GM18505 (cell line): Measurements from ENCODE around the gene CASP8AP2.
"Not testable (repeated sequence)": the region's sequence is repeated elsewhere in the genome, so short reads cannot be mapped to it uniquely, and the experiment has no call there.

ENCODE experiments used
- ATAC-seq: cut with Tn5 transposase; IDR thresholded peaks from one replicate; pipeline ENCODE4 v1.9.1; 2021; ENCODE audit not compliant: unreplicated experiment
- POLR2A ChIP-seq: IDR thresholded peaks from 4 replicates; pipeline ENCODE4 v1.6.1; 2011; ENCODE audit warnings: borderline replicate concordance; ENCODE audit not compliant: insufficient read depth, insufficient read length; ENCODE audit errors: extremely low read depth

The CASP8AP2 gene

DNA sequence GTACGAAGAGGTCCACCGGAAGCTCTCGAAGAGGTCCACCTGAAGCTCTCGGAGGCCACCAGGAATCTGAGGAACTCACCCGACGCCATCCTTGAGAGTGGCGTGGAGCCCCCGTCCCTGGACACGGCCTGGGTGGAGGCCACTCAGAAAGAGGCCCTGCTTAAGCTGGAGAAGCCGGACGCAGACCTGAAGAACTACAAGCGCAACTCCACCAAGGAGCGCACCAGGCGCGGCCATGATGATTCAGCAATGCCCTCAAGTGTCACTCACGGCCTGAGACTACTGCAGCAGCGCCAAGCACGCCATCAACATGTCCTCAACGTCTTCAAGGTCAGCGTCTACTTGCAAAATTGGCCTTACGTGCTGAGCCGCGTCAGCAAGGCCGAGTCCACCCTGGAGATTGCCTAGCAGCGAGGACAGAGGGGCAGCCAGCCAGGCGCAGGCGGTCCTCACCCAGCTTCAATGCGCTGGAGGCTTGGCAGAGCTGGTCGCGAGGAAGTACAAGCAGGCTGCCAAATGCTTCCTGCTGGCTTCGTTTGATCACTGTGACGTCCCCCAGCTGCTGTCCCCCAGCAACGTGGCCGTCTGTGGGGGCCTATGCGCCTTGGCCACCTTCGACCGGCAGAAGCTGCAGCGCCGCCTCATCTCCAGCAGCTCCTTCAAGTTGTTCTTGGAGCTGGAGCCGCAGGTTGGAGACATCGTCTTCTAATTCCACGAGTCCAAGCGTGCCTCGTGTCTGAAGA, 56.9 kb downstream of the CASP8AP2 start:
- TF ChIP-seq POLR2A, result no peak
- ATAC-seq, result no peak

- TF ChIP-seq POLR2A, result no peak
- no peak for ATAC-seq
These were observed 57.9 kb downstream of the CASP8AP2 start for GRCh38 chr6:89887452-89888137.

GRCh38 chr6:89888138-89888514, 58.4 kb downstream of the CASP8AP2 start:
- TF ChIP-seq POLR2A, result no peak
- ATAC-seq, result no peak

DNA sequence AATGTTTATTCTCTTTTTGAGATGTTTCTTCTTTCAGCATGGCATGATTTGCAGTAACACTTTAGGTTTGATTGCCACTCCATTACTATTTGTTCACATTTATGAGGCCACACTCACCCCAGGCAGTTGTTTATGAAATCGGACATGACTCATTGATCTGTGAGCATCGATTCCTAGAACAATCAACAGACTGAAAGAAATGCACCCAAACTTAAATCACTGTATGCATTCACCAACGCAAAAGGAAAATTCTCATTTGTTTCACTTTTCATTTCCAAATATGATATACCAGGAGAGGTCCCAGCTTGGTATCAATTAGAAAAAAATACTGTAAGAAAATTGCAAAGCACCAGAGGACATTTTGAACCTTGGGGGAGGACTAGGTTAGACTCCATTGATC, 59.2 kb downstream of the CASP8AP2 start:
- no peak for ATAC-seq
- no peak for TF ChIP-seq POLR2A

DNA sequence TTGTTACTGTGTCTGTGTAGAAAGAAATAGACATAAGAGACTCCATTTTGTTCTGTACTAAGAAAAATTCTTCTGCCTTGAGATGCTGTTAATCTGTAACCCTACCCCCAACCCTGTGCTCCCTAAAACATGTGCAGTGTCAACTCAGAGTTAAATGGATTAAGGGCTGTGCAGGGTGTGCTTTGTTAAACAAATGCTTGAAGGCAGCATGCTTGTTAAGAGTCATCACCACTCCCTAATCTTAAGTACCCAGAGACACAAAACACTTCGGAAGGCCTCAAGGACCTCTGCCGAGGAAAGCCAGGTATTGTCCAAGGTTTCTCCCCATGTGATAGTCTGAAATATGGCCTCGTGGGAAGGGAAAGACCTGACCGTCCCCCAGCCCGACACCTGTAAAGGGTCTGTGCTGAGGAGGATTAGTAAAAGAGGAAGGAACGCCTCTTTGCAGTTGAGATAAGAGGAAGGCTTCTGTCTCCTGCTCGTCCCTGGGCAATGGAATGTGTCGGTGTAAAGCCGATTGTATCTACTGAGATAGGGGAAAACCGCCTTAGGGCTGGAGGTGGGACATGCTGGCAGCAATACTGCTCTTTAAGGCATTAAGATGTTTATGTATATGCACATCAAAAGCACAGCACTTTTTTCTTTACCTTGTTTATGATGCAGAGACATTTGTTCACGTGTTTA, 61.3 kb downstream of the CASP8AP2 start:
- not testable (repeated sequence) for ATAC-seq

- ATAC-seq, result not testable (repeated sequence)
These were observed 62.9 kb downstream of the CASP8AP2 start for GRCh38 chr6:89892577-89892976.

DNA sequence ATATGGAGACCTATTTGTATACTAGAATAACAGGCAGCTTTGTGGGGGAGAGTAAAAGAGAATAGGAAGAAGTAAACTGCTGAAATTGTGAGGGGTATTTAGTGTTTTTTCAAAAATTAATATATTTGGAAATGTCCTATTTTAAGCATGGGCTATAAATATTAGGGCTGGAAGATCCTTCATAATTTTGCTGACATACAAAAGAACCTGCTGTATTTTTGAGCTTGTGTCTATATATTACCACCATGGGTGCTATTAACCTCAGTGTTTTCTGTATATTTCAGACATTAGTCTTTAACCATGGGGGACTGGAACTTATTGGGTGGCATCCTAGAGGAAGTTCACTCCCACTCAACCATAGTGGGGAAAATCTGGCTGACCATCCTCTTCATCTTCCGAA, 64.5 kb downstream of the CASP8AP2 start, which contains the start of gene GJA10:
TSS of gene GJA10 (plus strand) at position 301 of the 400 bp plus-strand sequence. CDS start at position 301, 0 bp downstream.
- no peak for ATAC-seq
- no peak for TF ChIP-seq POLR2A

DNA sequence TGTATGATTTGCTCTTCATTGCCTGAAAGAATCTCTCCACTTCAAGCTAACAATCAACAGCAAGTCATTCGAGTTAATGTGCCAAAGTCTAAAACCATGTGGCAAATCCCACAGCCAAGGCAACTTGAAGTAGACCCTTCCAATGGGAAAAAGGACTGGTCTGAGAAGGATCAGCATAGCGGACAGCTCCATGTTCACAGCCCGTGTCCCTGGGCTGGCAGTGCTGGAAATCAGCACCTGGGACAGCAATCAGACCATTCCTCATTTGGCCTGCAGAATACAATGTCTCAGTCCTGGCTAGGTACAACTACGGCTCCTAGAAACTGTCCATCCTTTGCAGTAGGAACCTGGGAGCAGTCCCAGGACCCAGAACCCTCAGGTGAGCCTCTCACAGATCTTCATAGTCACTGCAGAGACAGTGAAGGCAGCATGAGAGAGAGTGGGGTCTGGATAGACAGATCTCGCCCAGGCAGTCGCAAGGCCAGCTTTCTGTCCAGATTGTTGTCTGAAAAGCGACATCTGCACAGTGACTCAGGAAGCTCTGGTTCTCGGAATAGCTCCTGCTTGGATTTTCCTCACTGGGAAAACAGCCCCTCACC, 65.7 kb downstream of the CASP8AP2 start:
- ATAC-seq, result no peak
- TF ChIP-seq POLR2A, result no peak

- ATAC-seq, result not testable (repeated sequence)
These were observed 80.6 kb downstream of the CASP8AP2 start for GRCh38 chr6:89910001-89910901.

DNA sequence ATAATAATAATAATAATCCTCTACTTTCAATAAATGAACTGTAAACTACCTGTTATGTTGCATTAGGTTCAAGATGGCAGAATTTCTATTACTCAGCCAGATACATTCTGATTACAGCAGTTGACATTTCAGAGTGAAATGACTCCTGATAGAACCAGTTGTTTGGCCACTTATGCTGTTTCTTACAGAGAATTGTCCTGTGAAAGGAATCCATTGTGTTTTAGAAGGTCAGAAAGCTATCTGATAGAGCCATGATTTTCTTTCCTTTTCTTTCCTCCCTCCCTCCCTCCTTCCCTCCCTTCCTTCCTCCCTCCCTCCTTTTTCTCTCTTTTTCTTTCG, 81.2 kb downstream of the CASP8AP2 start:
- TF ChIP-seq POLR2A, result no peak
- no peak for ATAC-seq

DNA sequence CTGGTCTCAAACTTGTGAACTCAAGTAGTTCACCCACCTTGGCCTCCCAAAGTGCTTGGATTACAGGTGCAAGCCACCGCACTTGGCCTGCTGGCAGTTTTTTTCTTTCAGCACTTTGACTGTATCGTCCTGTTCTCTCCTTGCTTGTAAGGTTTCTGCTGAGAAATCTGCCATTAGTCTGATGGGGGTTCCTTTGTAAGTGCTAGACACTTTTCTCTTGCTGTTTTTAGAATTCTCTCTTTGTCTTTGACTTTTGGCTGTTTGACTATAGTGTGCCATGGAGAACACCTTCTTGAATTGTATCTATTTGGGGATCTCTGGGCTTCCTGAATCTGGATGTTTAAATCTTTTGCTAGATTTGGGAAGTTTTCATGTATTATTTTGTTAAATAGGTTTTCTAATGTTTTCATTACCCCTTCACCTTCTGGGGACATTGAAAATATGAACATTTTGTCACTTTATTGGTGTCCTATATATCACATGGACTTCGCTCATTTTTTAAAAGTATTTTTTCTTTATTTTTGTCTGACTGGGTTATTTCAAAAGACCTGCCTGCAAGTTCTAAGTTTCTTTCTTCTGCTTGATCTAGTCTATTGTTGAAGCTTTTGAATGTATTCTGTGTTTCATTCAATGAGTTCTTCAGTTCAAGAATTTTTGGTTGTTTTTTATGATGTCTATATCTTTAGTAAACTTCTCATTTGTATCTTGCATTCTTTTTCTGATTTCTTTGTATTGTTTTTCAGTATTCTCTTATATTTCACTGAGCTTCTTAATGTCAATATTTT, 86.6 kb downstream of the CASP8AP2 start:
- TF ChIP-seq POLR2A, result no peak
- no peak for ATAC-seq

GRCh38 chr6:89917216-89917615, 87.5 kb downstream of the CASP8AP2 start:
- ATAC-seq, result no peak
- TF ChIP-seq POLR2A, result no peak

DNA sequence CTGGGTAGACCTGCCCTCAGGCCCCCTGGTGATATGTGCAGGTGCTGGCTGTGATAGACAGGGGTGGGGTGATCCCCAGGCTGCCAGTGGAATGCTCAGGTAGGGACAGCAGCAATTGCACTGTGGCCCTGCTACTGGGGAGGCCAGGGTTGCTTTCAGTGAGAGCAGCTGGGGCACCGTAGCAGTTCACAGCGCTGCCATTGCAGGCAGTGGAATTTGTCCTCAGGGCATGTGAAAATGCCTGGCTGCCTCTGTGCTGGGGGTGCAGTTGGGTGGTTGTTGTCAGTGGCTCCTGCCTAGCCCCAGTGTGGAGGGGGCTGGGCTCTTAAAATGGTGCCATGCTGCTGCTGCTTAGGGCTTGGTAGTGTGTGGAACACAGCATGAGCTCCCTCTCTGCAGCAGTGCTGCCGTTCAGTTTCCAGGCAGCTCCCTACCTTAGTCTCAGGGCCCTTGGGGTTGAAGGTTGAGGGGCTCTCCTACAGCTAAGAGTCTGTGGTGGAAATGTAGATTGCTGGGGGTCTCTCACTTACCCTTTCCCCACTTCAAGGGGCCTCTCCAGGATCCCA, 88.2 kb downstream of the CASP8AP2 start:
- no peak for ATAC-seq
- TF ChIP-seq POLR2A, result no peak
